ENCODE results near the gene POLN.
"Not testable (repeated sequence)": the region's sequence is repeated elsewhere in the genome, so short reads cannot be mapped to it uniquely, and the experiment has no call there.

POLN gene

DNA sequence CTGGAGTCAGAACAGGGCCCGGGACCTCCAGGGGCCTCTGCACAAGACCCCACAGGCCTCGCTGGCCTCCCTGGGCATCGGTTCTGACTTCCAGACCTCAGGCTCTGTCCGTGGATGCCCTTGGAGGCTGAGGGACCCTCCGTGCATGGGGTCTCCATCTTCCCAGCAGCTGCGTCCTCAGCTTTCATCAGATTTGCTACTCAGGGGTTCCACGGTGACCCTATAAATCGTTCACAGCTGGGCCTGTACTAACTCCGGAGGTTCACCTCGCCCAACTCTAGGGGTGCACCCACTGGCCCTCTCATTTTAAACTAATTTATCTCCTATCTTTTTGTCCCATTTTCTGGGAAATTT is 33.1 kb upstream of the POLN start:
- DNase-seq: not testable (repeated sequence)

DNA sequence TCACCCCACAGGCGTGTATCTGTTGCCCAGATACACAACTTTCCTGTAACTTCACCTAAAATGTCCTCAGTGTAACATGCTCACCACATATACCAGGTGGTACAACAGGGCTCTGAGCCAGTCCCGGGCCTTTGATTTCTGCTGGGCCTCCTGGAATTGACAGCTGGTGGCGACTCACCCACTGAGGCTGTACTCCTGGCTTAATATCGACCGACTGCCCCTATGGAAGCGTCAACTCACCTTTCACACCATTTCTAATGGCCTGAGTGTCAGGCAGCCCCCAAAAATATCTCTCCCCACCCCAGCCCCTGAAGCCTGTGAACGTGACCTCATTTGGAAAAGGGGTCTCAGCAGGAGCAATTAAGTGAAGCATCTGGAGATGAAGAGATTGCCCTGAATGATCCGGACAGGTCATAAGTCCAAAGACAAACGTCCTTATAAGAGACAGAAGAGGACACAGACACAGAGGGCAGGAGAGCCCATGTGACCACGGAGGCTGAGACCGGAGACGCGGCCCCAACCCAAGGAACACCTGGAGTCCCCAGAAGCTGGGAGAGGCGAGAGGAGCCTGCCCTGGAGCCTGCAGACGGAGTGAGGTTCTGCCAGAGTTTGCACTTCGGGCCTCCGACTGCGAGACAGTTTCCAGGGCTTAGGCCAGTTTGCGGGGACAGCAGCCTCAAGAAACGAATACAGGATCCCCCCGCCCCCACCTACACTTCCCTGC is 32.6 kb upstream of the POLN start:
- DNase-seq: no peak

DNA sequence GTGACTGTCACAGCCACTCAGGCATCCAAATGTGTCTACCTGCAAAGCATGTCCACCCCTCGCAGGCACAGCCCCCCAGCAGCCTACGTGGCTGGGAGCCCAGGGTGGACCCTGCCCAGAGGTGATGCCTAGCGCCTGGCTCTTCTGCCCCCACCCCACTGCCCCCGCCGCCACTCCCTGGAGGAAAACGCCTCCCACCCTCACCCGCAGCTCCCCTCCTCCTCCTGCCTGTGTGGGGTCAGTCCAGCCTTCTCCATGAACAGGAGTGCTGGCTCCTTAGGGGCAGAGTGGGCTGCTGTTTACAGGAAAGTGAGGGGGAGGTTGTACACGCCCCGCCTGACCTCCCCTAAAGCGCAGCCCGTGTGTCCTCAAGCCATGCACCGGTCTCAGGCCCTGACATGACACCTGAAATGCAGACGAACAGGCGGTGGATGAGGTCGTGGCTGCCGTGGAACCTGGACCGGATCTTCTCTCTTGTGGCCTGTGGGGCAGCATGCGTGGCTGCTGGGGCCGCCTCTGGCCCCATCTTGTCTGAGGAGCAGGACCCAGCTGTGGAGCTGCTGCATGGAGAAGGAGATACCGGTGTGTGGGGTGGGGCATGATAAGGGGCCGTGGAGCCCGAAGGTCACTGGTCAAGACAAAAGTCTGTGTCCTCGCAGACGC is 31.9 kb upstream of the POLN start:
- no peak for DNase-seq

DNA sequence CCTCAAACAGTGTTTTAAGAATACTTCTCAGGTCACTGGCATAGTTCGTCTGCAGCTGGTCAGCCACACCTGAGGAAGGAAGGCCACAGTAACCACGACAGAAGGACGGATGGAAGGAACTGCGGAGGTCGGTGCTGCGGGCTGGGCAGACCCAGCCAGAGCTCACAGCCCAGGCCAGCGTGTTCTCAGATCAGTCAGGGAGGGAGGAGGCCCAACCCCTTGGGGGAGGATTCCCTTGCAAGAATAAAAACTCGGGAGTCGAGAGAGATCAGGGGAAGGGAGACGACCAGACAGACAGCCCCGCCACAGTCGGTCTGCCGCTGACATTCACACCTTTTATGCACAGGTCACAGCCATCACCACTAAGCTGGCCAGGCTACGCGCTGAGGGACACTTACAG is 31.3 kb upstream of the POLN start:
- no peak for DNase-seq

DNA sequence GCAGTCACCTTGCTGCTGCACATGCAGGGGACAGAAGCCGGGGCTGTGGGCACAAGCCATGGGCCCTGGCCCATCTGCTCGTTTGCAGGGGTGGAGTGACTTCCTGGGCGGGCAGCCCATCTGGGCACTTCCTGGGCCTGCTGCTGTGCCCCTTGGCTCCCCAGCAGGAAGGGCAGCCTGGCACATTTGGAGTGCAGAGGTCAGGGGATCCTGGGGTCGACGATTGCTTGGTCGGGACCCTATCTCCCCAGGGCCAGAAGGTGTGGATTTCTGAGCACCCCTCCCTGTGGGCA is 30.9 kb upstream of the POLN start:
- no peak for DNase-seq

DNA sequence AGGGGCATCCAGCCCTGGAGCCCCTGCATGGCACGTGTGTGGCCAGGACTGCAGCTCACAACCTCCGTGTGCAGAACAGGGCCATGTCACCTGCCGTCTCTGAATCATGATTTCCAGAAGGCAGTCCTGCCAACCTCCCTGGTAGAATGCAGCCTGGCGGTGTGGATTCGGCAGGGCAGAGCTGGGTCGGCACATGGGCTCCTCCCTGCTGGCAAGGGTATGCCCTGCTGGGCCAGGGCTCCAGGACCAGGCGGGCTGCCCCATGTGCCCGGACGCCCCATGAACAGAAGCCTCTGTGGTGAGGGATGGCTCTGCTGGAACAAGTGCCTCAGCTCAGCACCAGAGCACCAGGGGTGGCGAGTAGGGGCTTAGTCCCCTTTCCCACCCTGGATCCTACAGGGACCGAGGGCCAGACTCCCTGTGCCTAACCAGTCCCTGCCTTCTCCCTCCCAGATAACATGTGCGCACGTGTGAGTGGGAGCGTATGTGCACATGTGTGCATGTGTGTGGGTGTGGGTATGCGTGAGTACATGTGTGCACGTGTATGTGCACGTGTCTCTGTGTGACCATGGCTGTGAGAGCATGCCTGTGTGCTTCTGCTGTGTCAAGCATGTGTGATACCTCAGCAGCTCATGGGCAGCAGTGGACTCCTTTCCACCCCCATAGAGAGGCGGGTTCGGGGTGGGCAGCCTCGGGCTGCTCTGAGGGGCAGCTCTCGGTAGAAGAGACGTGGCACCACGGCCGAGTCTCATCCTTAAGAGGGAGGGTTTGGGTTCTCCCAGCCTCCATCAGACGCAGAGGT is 30.3 kb upstream of the POLN start:
- no peak for DNase-seq

DNA sequence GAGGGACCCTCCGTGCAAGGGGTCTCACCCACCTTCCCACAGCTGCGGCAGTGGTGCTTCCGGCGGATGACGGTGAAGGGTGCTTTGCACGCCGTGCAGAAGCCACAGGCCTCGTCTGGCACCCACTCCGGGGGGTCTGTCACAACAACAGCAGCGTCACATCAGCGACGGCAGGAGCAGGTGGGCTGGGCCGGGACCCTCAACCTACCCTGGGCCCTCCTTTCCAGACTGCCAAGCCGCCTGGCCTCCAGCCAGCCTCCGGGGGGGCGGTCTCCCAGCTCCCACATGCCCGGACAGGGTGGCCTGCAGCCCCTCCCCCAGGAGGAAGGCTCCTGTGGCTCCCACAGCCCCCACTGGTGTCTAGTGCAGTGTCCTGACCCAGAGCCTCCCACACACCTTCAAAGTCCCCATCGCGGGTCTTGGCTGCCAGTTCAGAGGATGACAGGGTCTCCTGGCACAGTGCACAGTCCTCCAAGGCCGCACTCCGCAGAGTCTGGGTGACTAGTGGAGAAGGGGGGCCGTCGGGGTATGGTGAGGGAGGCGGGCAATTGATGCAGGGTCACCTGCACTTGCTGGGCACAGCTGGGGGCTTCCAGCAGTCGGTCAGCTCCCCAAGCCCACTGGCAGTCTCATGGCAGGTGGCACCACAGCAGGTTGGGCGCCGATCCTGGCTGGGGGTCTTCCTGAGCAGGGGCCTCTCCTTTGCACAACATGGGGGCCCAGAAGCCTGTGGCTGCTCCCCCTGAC is 29.5 kb upstream of the POLN start:
- no peak for DNase-seq

DNA sequence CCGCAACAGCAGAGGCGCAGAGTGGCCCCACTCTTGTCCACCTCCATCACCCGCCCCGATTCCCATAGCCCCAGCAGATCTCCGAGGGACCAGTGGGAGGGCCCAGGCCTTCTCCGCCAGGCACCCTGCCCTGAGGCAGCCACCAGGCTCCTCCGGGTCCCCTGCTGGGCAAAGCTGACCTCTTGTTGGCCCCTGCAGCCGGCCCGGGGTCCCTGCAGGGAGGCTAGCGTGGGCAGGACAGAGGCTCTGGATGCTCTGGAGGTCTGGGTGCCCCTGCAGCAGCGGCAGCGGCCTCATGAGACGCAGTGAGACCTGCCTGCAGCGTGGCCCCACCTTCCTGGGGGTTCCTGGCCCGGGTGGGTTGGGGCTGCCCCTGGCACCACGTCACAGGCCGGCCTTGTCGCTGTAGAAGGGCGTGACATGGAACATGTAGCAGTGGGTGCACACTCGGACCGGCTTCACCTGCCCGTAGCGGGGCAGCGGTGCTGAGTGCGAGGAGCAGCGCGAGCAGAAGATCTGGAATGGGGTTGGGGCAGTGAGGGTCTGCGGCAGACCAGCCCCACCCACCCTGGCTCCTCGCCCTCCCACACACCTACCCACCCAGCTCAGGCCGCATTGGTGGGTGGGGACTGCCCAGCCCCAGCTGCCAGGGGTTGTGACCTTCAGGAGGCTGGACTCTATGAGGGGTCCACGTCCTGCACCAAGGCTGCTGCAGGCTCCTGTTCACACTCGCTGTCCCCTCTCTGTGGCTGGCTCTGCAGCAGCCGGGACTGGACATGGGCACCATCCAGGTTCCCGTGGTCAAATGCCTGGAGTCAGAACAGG is 28.6 kb upstream of the POLN start:
- no peak for DNase-seq

DNA sequence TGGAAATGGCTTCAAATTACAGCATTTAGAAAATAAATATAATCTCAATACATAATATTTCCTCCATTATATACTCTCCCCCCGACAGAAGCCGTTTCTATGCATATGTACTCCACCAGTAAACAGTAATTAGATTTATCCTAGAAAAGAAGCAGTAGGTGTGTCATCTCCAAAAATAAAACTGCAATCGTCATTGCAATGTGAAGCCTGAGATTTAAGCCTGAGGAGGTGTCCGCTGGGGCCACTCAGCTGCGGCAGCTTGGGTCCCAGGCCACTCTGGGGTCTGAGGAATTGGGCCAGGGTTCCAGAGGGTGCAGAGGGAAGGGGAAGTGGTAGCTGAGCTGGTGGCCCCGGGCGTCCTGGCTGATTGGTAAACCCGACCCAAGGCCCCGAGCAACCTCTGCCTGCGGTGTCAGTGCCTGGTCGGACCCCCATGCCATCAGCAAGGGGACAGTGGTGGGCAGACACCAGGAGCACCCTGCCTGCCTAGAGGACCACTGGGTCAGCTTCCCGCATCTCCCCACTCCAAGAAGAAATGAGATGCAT is 27.8 kb upstream of the POLN start:
- no peak for DNase-seq

DNA sequence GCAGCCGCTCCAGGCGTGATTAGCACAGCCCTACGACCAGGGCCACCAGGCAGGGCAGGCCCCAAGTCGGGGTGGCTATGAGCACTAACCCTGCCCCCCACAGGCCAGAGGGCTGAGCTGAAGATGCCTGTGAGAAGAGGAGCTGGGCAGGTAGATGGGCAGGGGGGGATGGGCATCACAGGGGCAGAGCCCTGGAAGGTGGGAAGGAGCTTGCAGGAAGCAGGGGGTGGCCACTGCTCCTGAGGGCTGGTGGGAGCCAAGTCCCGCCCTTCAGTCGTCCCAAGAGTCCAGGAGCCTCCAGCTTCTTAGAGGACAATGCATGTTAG is 27.2 kb upstream of the POLN start:
- DNase-seq: no peak

DNA sequence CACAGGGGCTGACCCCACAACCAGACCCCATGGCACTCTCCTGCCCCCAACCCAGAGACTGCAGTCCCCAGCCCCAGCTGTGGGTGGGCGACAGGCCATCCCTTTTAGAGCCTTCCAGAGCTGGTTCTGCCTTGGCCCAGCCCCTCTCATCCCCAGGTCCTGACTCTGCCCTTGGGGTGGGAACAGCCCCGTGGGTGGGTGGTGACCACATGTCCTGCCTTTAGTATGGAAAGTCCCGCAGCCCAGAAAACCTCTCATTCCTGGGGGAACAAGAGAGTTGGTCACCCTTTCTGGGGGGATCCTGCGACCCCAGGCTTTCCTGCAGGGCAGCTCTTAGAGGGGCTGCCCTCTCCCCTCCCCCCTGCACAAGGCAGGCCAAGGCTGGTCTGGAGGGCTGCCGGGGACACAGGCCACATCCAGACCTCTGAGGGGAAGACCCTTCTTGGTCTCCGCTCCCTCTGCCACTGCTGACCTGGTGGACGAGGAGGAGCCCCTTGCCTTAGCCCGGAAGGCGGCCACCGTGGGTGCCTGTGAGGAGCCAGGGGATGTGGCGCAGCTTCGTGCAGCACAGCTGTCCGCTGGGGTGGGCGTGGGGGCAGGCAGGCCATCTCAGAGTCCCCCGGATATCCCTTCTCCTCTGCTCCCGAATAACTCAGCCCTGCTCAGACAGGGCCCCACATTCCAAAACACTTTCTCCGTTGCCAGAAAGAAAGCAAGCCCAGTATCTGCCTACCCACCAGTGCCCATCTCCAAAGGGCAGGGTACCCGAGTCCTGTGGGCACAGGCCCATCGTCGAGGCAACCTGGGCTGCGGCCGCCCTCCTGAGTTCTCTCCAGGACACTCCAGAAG is 26.7 kb upstream of the POLN start:
- no peak for DNase-seq

DNA sequence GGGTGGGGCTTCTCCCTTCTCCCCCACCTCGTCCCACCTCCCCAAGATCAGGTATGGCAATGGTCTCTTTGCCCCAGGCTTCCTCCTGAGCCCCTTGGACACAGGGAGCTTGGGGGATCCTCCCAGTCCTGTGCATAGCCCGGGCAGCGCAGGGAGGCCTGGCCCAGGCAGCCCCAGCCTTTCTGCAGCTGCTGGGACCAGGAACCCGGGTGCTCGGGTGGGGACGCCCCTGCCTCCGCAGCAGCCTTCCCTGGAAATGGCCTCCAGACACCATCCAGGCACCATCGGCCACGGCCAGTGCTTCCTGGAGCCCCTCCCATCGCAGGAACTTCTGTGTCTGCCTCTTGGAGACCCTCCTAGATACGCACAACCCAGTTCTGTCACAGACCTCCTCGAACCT is 25.9 kb upstream of the POLN start:
- no peak for DNase-seq

DNA sequence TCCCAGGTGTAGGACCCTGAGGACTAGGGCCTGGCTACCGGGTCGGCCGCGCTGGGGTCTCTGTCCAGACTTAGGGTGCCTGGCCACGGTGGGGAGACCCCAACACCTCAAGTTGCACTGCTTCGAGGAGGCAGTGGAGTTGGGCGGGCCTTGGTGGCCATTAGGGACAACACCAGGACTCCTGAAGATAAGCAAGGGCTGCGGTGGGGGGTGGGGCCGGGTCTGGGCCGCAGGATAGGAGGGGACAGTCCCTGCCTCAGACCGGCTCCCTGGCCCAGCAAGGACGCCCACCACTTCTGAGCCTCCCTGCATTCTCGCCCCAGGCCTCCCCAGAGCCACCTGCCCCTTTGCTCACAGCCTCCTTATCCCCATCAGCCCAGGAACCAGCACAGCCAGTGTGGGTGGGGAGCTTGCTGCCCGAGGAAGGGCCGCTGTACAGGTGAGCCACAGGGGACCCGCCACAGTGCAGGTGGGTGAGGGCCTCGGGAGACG is 25.4 kb upstream of the POLN start:
- no peak for DNase-seq

DNA sequence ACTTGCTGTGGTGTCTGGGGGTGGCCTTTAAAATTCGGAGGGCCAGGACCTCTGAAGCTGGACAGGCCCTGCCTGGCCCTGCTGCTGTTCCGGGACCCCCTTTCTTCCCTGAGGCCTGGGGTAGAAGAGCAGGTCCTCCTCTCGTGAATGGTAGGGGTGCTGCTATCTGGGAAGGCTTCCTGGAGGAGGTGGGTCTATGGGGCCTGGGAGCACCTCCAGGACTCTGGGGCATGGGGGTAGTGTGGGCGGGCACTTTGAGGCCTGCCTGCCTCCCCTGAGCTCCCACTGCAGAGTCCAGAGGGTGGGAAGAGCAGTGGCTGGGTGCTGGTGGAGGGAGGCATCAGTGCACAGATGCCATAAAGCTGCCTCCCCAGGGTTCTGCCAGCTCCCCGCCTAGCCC is 24.9 kb upstream of the POLN start:
- no peak for DNase-seq

DNA sequence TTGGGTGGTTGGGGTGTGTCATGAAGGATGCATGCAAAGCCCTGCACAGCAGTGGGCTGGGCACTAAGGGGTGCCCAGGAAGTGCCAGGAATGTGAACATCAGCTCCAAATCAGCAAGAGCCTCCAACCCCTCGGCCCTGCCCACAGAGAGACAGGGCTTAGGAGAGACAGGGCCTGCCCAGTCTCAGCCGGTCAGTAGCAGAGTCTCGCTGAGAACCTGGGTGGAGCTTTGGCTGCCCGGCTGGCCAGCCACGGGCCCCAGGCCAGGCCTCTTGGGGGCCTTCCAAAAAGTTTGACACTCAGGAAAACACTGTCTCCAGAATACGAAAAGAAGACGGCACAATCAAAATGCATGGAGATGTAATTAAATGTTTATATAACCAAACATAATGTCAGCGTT is 24.3 kb upstream of the POLN start:
- no peak for DNase-seq

DNA sequence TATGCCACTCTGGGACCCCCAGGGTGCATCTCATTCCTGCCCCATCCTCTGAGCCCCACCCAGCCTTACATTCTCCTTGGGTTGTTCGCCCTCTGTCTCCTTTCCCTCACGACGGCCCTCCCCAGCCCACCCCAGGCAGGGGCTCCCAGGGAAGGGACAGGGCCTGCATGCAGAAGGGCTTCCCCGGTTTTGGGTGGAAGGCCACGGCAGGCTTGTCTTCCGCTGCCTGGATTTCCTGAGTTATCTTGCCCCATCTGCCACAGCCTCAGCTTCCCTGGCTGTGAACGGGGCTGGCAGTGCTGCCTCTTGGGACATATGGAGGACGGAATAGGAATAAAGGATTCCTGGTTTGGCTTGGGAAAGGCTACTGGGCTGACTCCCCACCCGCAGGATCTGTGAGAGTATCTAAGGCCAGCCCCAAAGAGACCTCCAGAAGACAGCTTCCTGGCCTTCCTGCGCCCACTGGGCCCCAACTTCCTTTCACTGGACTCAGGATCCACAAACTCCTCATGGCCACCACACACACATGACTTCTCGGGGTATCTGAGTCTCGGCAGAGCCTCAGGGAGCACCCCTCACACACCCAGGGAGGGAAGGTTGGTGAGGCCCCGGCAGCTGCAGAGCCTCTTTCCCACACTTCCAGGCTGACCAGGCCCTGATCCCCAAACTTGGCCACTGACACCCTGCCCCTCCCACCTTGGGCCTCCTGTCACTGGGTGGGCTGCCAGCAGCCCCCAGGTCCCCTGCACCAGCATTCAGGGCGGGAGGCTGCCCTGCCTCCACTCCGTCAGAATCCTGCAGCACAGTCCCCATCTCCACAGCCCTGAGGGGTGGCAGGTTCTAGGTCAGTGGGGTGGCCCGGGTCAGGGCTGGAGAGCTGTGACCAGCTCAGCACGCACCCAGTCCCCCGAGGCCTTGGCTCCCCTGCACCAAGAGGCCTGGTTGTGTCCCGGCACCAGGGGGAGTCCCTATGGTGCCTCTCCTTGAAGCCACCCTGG is 23.5 kb upstream of the POLN start:
- DNase-seq: no peak

DNA sequence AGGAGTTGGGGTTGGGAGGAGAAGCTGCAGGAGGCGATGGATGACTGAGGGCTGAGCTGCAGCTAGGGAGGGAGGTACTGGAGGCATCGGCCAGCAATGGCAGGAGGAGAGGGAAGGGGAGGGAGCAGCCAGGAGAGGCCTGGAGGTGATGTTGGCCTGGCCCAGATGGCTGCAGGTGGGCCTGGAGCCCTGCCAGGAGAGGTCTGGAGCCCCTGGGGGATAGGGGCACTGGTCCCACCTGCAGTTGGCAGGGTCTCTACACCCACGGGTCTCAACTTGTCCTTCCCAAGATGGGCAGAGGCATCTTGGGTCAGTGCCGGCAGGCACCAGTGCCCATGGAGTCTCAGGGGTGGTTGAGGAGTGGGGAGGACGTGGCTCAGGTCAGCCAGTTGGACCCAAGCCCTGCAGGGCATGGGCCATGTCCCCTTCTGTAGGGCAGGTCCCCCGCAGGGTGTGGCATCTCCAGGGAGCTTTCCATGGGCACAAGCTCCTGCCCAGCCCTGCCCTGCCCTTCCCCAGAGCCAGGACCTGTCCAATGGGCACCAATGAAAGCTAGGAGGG is 22.6 kb upstream of the POLN start:
- no peak for DNase-seq

DNA sequence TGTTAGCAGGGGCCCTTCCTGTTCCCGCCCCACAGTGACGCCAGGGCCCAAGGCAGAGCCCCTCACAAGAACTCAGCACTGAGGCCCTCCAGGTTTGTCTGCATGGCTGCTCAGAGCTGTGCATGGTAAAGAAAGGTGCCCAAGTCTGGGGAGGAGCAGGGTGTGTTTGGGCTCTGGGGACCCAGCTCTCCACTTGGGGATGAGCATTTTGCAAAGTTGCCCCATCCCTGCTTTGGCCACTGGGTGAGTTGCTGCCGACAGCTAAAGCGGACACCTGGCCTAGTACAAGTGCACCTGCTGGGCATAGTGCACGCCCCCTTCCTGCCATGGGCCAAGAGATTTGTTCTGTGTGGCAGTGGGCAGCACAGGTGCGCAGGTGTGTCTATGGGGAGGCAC is 22.0 kb upstream of the POLN start:
- DNase-seq: no peak

DNA sequence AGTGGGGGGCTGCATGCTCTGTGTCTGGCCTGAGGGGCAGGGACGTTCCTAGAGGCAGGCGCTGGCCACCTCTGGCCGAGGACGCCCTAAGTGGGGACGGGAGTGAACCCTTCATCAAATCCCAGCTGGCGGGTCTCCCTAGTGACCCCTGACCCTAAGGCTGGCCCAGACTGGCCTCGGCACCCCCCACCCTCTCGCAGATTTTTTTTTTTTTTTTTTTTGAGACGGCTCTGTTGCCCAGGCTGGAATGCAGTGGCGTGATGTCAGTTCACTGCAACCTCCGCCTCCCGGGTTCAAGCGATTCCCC is 21.0 kb upstream of the POLN start:
- no peak for DNase-seq

Measured in NCI-H187 (cell line).